HCT116 (cell line): ENCODE results near the gene GPR32. TPM values are rescaled to one million over a fixed set of nuclear protein-coding genes. Genes with fewer than 3 reads are reported as not detected.

ENCODE experiments used
- ATAC-seq: fragments of 200-7000 bp; cut with Tn5 transposase; 2 replicates; pipeline ENCODE4 v1.9.1; 2020; ENCODE audit warnings: mild to moderate bottlenecking, moderate library complexity
- BruUV-seq: library from RNA; stranded (reverse); fragments of 400-500 nt; replicated peaks from 2 replicates; lab custom pipeline; 2021; lab: Mats Ljungman, UMichigan
- CTCF ChIA-PET: fragments of 300-600 bp; sonication (Branson Sonifier 250); formaldehyde crosslinking; loops from one replicate; lab custom pipeline; 2021; ENCODE audit warnings: antibody characterized with exemption; lab: Charles Lee
- POLR2A ChIA-PET: fragments of 300-600, 350-600 bp; sonication (Branson Sonifier 250); formaldehyde crosslinking; loops from one replicate; lab custom pipeline; 2021; ENCODE audit warnings: antibody characterized with exemption; lab: Charles Lee
- RAD21 ChIA-PET, 2 experiments: fragments of 300-600 bp; sonication (Branson Sonifier 250); formaldehyde crosslinking; loops; one replicate each; lab custom pipeline; 2023; ENCODE audit warnings: low total read pairs in 2 of 2; ENCODE audit not compliant: uncharacterized antibody in 2 of 2, unreplicated experiment in 2 of 2, low non-redundant PET in 1 of 2; lab: Charles Lee
- DNase-seq: peaks from one replicate; pipeline ENCODE4 v3.0.0-alpha.2; 2010; ENCODE audit warnings: low read depth, low spot score
- H2AFZ ChIP-seq: fragments of 200-600 bp; shearing (Covaris generic), sonication (generic); 2 replicates; pipeline ENCODE4 v1.6.1; 2017; ENCODE audit warnings: low read depth, mixed run types, mixed read lengths, antibody characterized with exemption, low read length; ENCODE audit not compliant: poor library complexity, severe bottlenecking
- H3K27ac ChIP-seq: 2 replicates; pipeline ENCODE4 v1.5.1; 2012; ENCODE audit warnings: low read depth, low read length
- H3K27me3 ChIP-seq: fragments of 200-600 bp; sonication (generic); 2 replicates; pipeline ENCODE4 v1.6.1; 2016; ENCODE audit warnings: mixed run types, low read length, mixed read lengths; ENCODE audit not compliant: insufficient read depth
- H3K36me3 ChIP-seq, 2 experiments: fragments of 200-500 bp in 1 of 2; fragments of 200-600 bp in 1 of 2; sonication (Bioruptor generic) in 1 of 2; sonication (generic) in 1 of 2; 2 replicates each; pipeline versions ENCODE4 v1.5.1 to v1.6.1; 2014 to 2016; ENCODE audit warnings: low read length in 2 of 2, inconsistent platforms in 1 of 2, mixed read lengths in 1 of 2, mixed run types in 1 of 2; ENCODE audit not compliant: insufficient read depth in 2 of 2, control insufficient read depth in 1 of 2
- H3K4me1 ChIP-seq, 2 experiments: fragments of 200-600 bp in 1 of 2; sonication (generic) in 1 of 2; 2 replicates each; pipeline versions ENCODE4 v1.5.1 to v1.6.1; 2012 to 2017; ENCODE audit warnings: low read length in 2 of 2, inconsistent platforms in 1 of 2, mild to moderate bottlenecking in 1 of 2, mixed read lengths in 1 of 2, mixed run types in 1 of 2, moderate library complexity in 1 of 2; ENCODE audit not compliant: insufficient read depth in 2 of 2, control insufficient read depth in 1 of 2
- H3K4me2 ChIP-seq: fragments of 200-600 bp; sonication (generic); 2 replicates; pipeline ENCODE4 v1.6.1; 2017; ENCODE audit warnings: mixed run types, low read length, mixed read lengths
- H3K4me3 ChIP-seq, 2 experiments: fragments of 200-600 bp in 1 of 2; sonication (generic) in 1 of 2; replicated peaks in 1 of 2; 2 replicates each; pipeline ENCODE4 v1.5.1; 2011 to 2016; ENCODE audit warnings: low read length in 2 of 2, control low read depth in 1 of 2, low read depth in 1 of 2, mild to moderate bottlenecking in 1 of 2, mixed read lengths in 1 of 2, mixed run types in 1 of 2
- H3K79me2 ChIP-seq: fragments of 200-600 bp; sonication (generic); 2 replicates; pipeline ENCODE4 v1.6.1; 2017; ENCODE audit warnings: mild to moderate bottlenecking, mixed run types, low read length, moderate library complexity, mixed read lengths; ENCODE audit not compliant: insufficient read depth
- H3K9ac ChIP-seq: fragments of 200-600 bp; sonication (generic); 2 replicates; pipeline ENCODE4 v1.6.1; 2016; ENCODE audit warnings: low read length, mixed read lengths
- H3K9me2 ChIP-seq: fragments of 200-600 bp; sonication (generic), shearing (Covaris generic); 2 replicates; pipeline ENCODE4 v1.6.1; 2017; ENCODE audit warnings: mixed run types, mild to moderate bottlenecking, moderate library complexity; ENCODE audit not compliant: insufficient read depth
- H3K9me3 ChIP-seq, 2 experiments: fragments of 200-500 bp in 1 of 2; fragments of 200-600 bp in 1 of 2; sonication (Bioruptor generic) in 1 of 2; sonication (generic) in 1 of 2; 2 replicates each; pipeline ENCODE4 v1.6.1; 2014 to 2017; ENCODE audit warnings: low read length in 2 of 2, mixed read lengths in 2 of 2, inconsistent platforms in 1 of 2, low read depth in 1 of 2, mild to moderate bottlenecking in 1 of 2, mixed run types in 1 of 2, moderate library complexity in 1 of 2; ENCODE audit not compliant: control insufficient read depth in 1 of 2, insufficient read depth in 1 of 2
- H4K20me1 ChIP-seq: fragments of 200-600 bp; sonication (generic), shearing (Covaris generic); 2 replicates; pipeline ENCODE4 v1.6.1; 2017; ENCODE audit warnings: mixed run types, mild to moderate bottlenecking, moderate library complexity; ENCODE audit not compliant: insufficient read depth
- CTCF ChIP-seq, 3 experiments: fragments of 200-600 bp in 1 of 3; sonication (generic) in 1 of 3; IDR thresholded peaks in 2 of 3; conservative IDR thresholded peaks in 1 of 3; 2 replicates each; pipeline ENCODE4 v1.5.1; 2012 to 2017; ENCODE audit warnings: low read depth in 2 of 3, low read length in 2 of 3, antibody characterized with exemption in 1 of 3, borderline replicate concordance in 1 of 3, control low read depth in 1 of 3, mild to moderate bottlenecking in 1 of 3, mixed read lengths in 1 of 3, mixed run types in 1 of 3, moderate library complexity in 1 of 3; ENCODE audit not compliant: insufficient read depth in 1 of 3
- EGR1 ChIP-seq: IDR thresholded peaks from 2 replicates; pipeline ENCODE4 v1.6.1; 2012; ENCODE audit warnings: low read depth
- ELF1 ChIP-seq: IDR thresholded peaks from 2 replicates; pipeline ENCODE4 v1.6.1; 2012; ENCODE audit warnings: low read depth, borderline replicate concordance
- EZH2 ChIP-seq: fragments of 200-600 bp; sonication (generic); IDR thresholded peaks from 2 replicates; pipeline ENCODE4 v1.6.1; 2017; ENCODE audit warnings: antibody characterized with exemption, mixed run types
- FOSL1 ChIP-seq: IDR thresholded peaks from 2 replicates; pipeline ENCODE4 v1.6.1; 2012; ENCODE audit warnings: low read depth
- POLR2A ChIP-seq: IDR thresholded peaks from 2 replicates; pipeline ENCODE4 v1.7.0; 2011; ENCODE audit warnings: borderline replicate concordance; ENCODE audit not compliant: insufficient read depth, insufficient read length; ENCODE audit errors: extremely low read depth
- SIN3A ChIP-seq: IDR thresholded peaks from 2 replicates; pipeline ENCODE4 v1.6.1; 2012; ENCODE audit warnings: low read depth
- ZFX ChIP-seq: fragments of 450-650 bp; IDR thresholded peaks from 2 replicates; pipeline ENCODE4 v1.6.1; 2017
- intact Hi-C: fragments of 100-400 bp; cut with micrococcal nuclease; formaldehyde crosslinking; loops from 2 replicates; pipeline ENCODE4 v1.10.0; 2022
- total RNA-seq: library from RNA; stranded (reverse); gene quantifications from one replicate; pipeline ENCODE4 v1.2.1, GENCODE V29; 2021; ENCODE audit not compliant: unreplicated experiment

GPR32 gene
- total RNA-seq, 1 experiment from 2014 or later: not detected

GRCh38 chr19:50723069-50723468, 47.2 kb upstream of the GPR32 start, which contains the start of gene CLEC11A:
Gene CLEC11A, plus strand, starts transcription at chr19:50723364. Its CDS starts 162 bp downstream, at chr19:50723526.
- H4K20me1 ChIP-seq: no peaks in the 10 kb centered on the region
- peak within 1 kb of the TSS; percentile 66 for H3K9ac ChIP-seq
- no peaks in the 10 kb centered on the region for H3K36me3 ChIP-seq
- no peaks in the 10 kb centered on the region for H3K9me2 ChIP-seq
- ChIA-PET RAD21 (no interaction called here), CTCF (interaction anchor here (0.8 to 1.5 kb wide), 2 partner anchors 18 to 199 kb away, joined by 3 to 4 read pairs; no protein-coding TSS in a partner anchor), POLR2A (interaction anchor here (0.6 kb wide), 1 partner anchor 208 kb away, joined by 3 read pairs; no protein-coding TSS in a partner anchor)
- peak within 1 kb of the TSS; percentile 97 for H3K4me2 ChIP-seq
- DNase-seq (no peak), ATAC-seq (no peak)
- H3K27ac ChIP-seq: peak within 1 kb of the TSS; percentile 71
- H3K4me1 ChIP-seq: peaks cover 18 to 49% of the 10 kb centered on the region in 2 experiments; a peak in 3 of 4 replicates
- H3K4me3 ChIP-seq: peak within 1 kb of the TSS; percentile 50 to 93
- H3K9me3 ChIP-seq: no peaks in the 10 kb centered on the region
- H3K79me2 ChIP-seq: peaks cover 16% of the 10 kb centered on the region
- no TSS peak for BruUV-seq
- no peak within 1 kb of the TSS for H2AFZ ChIP-seq
- TF ChIP-seq FOSL1 (no peak), POLR2A (no peak), EGR1 (no peak), CTCF (IDR thresholded peaks at IDR 0.05 in 2 of 3, conservative IDR thresholded peaks at IDR 0.05 in 1 of 3; ENCODE audit: borderline replicate concordance in 1 of 3, insufficient read depth in 1 of 3, low read depth in 2 of 3, low read length in 2 of 3) (no peak), ELF1 (no peak), SIN3A (no peak), ZFX (no peak), EZH2 (no peak)
- intact Hi-C loops: loop anchor here (5.0 kb wide), 1 partner anchor 59 kb away; no protein-coding TSS in a partner anchor
- H3K27me3 ChIP-seq: no peaks in the 10 kb centered on the region
